Urothelium cell line (cell line): Measurements from ENCODE around the gene SSR1.
"Not testable (repeated sequence)": the region's sequence is repeated elsewhere in the genome, so short reads cannot be mapped to it uniquely, and the experiment has no call there.

ENCODE experiments used
- DNase-seq: peaks from one replicate; pipeline ENCODE4 v3.0.0; 2011; ENCODE audit warnings: low spot score, mixed read lengths
- FAIRE-seq: peaks from 2 replicates; lab custom pipeline; 2011; peaks lifted over from hg19 to GRCh38; lab: Jason Lieb, UNC

SSR1 gene

DNA sequence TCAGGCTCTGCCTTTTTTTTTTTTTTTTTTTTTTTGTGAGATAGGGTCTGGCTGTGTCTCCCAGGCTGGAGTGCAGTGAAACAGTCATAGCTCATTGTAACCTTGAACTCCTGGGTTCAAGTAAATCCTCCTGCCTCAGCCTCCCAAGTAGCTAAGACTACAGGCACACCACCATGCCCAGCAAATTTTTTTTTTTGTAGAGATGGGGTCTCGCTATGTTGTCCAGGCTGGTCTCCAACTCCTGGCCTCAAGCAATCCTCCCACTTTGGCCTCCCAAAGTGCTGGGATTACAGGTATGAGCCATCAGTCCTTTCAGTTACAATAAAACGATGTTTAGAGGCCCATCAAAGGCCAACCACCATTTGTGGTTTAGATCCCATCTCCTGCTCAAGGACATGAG is 6.4 kb upstream of the SSR1 start:
- FAIRE-seq, DNase-seq: not testable (repeated sequence)

- FAIRE-seq = no peak
- no peak for DNase-seq
Measured at GRCh38 chr6:7317538-7317937, 4.5 kb upstream of the SSR1 start.

DNA sequence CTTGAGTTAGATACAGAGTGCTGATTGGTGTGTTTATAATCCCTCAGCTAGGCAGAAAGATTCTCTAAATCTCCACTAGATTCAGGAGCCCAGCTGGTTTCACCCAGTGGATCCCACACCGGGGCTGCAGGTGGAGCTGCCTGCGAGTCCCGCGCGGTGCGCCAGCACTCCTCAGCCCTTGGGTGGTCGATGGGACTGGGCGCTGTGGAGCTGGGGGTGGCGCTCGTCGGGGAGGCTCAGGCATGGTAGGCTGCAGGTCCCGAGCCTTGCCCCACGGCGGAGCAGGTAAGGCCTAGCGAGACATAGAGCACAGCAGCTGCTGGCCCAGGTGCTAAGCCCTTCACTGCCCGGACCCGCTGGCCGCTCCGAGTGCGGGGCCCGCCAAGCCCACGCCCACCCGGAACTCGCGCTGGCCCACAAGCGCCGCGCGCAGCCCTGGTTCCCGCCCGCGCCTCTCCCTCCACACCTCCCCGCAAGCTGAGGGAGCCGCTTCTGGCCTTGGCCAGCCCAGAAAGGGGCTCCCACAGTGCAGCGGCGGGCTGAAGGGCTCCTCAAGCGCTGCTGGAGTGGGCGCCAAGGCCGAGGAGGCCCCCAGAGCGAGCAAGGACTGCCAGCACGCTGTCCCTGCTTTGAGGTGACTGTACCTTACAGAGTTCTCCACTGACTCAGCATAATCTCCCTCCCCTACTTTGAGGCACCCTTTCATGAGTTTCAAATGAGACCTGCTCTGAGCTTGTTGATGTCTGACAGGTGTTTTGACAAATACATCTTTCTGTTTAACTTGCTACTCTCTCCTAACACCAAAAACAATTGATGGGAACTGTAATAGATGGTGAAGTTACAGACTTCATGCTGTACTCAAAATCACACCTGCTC is 3.9 kb upstream of the SSR1 start:
- DNase-seq (no peak), FAIRE-seq (no peak)

GRCh38 chr6:7315948-7316365 is 3.0 kb upstream of the SSR1 start:
- DNase-seq = no peak
- FAIRE-seq = no peak

DNA sequence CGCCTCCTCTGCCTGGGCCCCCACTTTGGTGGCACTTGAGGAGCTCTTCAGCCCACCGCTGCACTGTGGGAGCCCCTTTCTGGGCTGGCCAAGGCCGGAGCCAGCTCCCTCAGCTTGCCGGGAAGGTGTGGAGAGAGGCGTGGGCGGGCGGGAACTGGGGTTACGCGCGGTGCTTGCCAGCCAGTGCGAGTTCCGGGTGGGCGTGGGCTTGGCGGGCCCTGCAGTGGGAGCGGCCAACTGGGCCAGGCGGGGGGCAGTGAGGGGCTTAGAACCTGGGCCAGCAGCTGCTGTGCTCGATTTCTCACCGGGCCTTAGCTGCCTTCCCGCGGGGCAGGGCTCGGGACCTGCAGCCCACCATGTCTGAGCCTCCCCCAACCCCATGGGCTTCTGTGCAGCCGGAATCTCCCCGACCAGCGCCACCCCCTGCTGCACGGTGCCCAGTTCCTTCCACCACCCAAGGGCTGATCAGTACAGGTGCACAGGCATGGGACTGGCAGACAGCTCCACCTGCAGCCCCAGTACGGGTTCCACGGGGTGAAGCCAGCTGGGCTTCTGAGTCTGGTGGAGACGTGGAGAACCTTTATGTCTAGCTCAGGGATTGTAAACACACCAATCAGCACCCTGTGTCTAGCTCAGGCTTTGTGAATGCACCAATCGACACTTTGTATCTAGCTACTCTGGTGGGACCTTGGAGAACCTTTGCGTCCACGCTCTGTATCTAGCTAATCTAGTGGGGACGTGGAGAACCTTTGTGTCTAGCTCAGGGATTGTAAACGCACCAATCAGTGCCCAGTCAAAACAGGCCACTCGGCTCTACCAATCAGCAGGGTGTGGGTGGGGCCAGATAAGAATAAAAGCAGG is 2.3 kb upstream of the SSR1 start:
- not testable (repeated sequence) for DNase-seq, FAIRE-seq

GRCh38 chr6:7314414-7314813 is 1.4 kb upstream of the SSR1 start:
- FAIRE-seq = no peak
- no peak for DNase-seq

DNA sequence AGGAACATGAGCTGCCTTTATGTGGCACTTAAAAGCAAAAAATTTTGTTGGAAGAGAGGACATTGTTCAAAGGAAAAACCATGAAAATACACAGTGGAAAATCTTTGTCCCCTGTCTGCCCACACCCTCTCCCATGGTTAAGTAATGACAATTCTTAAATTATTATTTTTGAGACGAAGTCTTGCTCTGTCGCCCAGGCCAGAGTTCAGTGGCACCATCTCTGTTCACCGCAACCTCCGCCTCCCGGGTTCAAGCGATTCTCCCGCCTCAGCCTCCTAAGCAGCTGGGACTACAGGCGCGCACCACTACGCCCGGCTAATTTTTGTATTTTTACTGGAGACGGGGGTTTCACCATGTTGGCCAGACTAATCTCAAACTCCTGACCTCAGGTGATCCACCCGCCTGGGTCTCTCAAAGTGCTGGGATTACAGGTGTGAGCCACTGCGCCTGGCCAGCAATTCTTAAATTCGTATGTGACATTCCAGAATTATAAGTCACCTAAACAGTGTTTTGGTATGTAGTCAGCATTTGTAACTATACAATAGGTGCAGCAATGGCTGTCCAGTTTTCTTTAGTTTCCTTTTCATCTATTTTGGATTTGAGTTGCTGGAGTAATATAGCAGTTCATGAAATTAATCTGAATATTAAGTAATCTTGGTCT is 636 bp upstream of the SSR1 start:
- no peak for FAIRE-seq
- peak; percentile 8 for DNase-seq

DNA sequence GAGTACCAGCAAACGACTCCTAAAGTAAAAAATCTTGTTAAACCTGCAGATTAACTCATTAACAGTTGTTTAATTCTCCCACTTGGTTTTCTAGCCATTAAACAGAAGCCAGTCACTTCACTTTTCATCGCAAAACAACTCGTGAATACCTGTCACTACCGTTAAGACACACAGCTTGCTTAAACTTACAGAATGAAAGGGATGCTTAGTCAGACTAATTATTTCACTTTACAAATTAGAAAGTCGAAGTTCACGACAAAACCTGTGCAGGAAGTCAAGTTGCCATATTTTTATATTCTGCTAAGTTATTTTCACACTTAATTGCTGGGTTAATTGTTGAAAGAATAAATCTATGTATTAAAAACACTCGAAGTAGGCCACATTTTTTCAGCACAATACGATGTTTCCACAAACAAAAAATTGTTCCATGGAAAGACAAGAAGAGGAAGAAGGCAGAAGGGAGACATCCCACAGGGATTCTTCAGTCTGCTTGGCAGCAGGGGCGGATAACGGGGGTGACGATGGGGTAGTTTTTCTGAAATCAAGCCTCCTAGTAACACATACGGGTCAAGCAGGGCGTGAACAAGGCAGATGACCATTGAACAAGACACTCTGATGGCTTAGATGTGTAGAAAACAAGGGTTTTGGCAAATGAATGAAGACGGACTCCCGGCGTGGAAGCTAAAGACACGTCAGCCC is 933 bp downstream of the SSR1 start:
- DNase-seq (no peak), FAIRE-seq (no peak)

DNA sequence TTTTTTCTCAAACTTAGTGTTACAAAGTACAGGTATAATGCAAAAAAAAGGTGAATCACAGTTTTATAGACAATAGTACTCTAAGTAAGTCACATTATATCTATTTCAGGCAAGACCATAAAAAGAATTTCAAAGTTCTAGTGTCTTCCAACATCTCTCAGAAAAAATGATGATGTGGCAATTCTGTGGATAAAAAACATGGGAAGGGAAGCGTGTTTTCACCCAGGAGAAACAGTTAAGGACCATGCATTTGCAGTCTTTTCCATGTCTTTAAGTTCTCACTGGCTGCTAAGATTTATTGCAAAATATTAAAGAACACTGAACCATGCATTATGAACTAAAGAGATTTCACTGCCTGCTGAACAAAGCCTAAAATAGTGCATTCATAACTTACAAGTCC is 1.8 kb downstream of the SSR1 start:
- DNase-seq (no peak), FAIRE-seq (no peak)

- FAIRE-seq (no peak), DNase-seq (no peak)
Measured at GRCh38 chr6:7309050-7309449, 3.9 kb downstream of the SSR1 start.

DNA sequence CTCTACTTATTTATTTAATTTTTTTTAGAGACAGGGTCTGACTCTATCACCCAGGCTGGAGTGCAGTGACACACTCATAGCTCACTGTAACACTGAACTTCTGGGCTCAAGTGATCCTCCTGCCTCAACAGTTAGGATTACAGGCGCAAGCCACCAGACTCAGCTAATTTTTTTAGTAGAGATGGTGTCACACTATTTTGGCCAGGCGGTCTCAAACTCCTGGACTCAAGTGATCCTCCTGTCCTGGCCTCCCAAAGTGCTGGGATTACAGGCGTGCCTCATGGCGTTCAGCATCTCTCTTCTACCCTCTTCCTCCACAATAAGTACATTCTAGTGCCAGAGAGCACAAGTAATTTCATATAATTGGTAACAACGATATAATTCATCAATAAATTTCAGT is 5.5 kb downstream of the SSR1 start:
- FAIRE-seq = no peak
- DNase-seq = no peak

GRCh38 chr6:7304821-7305220 is 8.2 kb downstream of the SSR1 start:
- no peak for FAIRE-seq
- no peak for DNase-seq

DNA sequence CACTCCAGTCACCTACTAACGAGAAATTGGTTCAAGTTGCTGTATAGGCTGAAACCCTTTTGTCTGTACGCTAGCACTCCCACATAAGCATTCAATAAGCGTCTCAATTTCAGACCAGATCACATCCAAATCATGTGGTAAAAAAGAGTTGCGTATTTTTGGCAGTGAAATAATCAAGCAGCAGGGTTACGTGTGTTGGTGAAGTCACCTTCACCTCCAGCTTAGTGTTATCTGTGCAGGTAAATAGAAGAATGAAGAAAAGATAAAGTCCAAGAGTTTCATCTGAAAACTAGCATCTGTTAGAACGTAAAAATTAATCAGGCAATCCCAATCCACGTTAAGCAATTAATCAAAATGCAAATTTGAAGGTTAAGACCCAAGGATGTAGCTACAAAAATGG is 11.3 kb downstream of the SSR1 start:
- DNase-seq = no peak
- no peak for FAIRE-seq

GRCh38 chr6:7300926-7301325 is 12.1 kb downstream of the SSR1 start:
- DNase-seq (no peak), FAIRE-seq (no peak)

DNA sequence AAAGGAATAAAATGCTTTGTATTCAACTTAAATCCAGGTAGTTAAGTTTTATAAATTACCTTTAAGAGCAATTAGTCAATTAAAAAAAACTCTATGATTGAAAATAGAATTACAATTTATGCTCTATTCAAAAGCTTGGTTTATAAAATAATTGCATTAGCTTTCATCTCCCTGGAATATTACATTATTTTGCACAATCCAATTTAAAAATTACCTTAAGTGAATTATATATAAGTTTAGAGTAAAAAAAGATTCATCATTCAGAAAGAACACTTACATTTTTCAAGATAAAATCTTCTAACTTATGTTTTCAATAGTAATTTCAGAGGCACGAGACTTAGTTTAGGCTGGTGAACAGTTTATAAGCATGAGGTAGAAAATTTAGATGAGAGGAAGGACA is 14.9 kb downstream of the SSR1 start:
- DNase-seq (no peak), FAIRE-seq (no peak)

- no peak for DNase-seq
- FAIRE-seq = no peak
Measured at GRCh38 chr6:7296602-7297001, 16.4 kb downstream of the SSR1 start.

DNA sequence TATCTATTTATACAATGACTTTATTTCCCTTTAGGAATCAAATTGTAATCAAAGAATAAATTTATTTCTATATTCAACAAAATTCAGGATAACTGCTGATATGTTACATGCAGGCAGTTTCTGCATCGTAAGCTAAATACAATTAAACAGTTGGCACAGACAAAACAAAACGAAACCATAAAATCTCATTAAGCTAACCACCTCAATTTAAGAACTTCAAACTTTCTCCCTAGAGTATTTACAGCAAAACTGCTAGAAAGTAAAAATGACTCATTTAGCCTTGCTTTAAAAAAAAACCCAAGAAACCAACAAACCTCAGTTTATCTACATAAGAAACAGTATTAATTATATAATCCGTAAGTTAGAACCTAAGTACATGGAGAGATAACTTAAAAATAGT is 17.1 kb downstream of the SSR1 start:
- FAIRE-seq (no peak), DNase-seq (no peak)

DNA sequence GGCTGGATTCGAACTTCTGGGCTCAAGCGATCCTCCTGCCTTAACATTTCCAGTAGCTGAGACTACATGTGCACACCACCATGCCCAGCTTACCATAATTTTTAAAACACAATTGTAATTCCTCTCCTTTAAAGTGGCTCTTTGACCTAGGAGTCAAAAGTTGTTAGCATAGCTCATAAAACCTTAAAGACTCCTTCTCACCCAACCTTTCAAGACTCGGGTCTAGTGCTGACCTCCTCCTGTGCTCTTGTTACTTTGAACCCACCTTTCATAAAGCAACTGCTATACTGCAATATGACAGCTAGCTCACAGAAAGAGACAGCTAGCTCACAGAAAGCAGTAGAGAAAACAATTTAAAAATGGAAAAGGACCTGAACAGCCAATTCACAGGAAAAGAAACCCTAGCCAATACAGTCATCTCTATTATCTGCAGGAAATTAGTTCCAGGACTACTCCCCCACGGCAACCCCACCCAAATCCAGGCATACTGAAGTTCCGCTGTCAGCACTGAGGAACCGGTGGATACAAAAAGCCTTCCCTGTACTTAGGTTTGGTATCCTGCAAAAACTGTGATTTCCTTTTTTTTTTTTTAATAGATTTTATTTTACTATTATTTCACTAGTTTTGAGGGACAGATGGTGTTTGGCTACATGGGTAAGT is 20.3 kb downstream of the SSR1 start:
- FAIRE-seq (no peak), DNase-seq (no peak)

DNA sequence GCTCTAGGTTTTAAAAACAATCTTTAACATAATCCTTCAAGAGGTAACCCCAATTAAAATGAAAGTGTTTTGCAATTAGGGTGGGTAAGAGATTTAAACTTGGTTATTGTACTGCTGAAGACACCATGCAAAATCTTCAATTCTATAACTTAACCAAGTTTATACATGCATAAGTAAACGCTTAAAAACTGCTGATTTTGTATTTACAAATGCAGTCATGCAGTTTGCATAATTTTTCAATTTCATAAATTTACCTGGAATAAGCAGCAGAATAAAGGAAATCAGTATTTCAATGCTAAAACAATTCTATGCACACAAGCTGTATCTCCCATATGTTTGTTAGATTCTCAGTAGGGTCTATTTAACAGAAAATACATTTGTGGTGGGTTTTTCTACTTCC is 22.9 kb downstream of the SSR1 start:
- FAIRE-seq (no peak), DNase-seq (no peak)

GRCh38 chr6:7285416-7285815 is 27.6 kb downstream of the SSR1 start:
- FAIRE-seq (no peak), DNase-seq (no peak)
